Sigmoid colon (tissue), 7 donors: ENCODE data around the gene IL22RA2. TPM values are rescaled to one million over a fixed set of nuclear protein-coding genes. Genes with fewer than 3 reads are reported as not detected.

Experiments
- DNase-seq: peaks from one replicate; pipeline ENCODE4 v3.0.0-alpha.2; 2019
- H3K27ac ChIP-seq, 4 donors: fragments of 200-600 bp; sonication (generic); one replicate each; pipeline ENCODE4 v1.5.1; 2016 to 2019; ENCODE audit warnings: mild to moderate bottlenecking in 1 of 4
- H3K27me3 ChIP-seq, 3 donors: fragments of 200-600 bp; sonication (generic); one replicate each; pipeline ENCODE4 v1.5.1; 2019; ENCODE audit warnings: mild to moderate bottlenecking in 1 of 3
- H3K36me3 ChIP-seq, 4 donors: fragments of 200-600 bp; sonication (generic); one replicate each; pipeline ENCODE4 v1.5.1; 2016 to 2019
- H3K4me1 ChIP-seq, 4 donors: fragments of 200-600 bp; sonication (generic); one replicate each; pipeline ENCODE4 v1.5.1; 2017 to 2019
- H3K4me3 ChIP-seq, 4 donors: fragments of 200-600 bp; sonication (generic); one replicate each; pipeline ENCODE4 v1.5.1; 2017 to 2019; ENCODE audit warnings: mild to moderate bottlenecking in 2 of 4, moderate library complexity in 1 of 4
- H3K9me3 ChIP-seq, 4 donors: fragments of 200-600 bp in 3 of 4; sonication (generic) in 3 of 4; one replicate each; pipeline versions ENCODE4 v1.5.1 to v1.6.1; 2013 to 2019
- CTCF ChIP-seq, 4 experiments: fragments of 450-650 bp in 3 of 4; fragments of 200-600 bp in 1 of 4; IDR thresholded peaks; one replicate each; pipeline ENCODE4 v1.5.1; 2016 to 2019; ENCODE audit warnings: antibody characterized with exemption in 4 of 4, mild to moderate bottlenecking in 3 of 4, moderate library complexity in 2 of 4
- EP300 ChIP-seq, 4 donors: sonication (generic); formaldehyde crosslinking; IDR thresholded peaks; one replicate each; pipeline ENCODE4 v1.6.1; 2017; ENCODE audit warnings: antibody characterized with exemption in 4 of 4
- POLR2A ChIP-seq, 2 donors: fragments of 450-650 bp; IDR thresholded peaks; one replicate each; pipeline ENCODE4 v1.6.1; 2016; ENCODE audit warnings: antibody characterized with exemption in 2 of 2, mild to moderate bottlenecking in 2 of 2, moderate library complexity in 2 of 2
- POLR2AphosphoS5 ChIP-seq, 4 donors: sonication (generic); formaldehyde crosslinking; IDR thresholded peaks; one replicate each; pipeline ENCODE4 v1.6.1; 2017; ENCODE audit warnings: antibody characterized with exemption in 4 of 4
- WGBS, 2 donors: extraction: QIAGEN DNeasy Blood & Tissue Kit; methylation state at CpG; one replicate each; pipeline ENCODE4 v1.1.7; 2013; 5-methylcytosine and 5-hydroxymethylcytosine counted together
- intact Hi-C: fragments of 100-400 bp; cut with DNase I; formaldehyde crosslinking; loops from one replicate; pipeline ENCODE4 v1.15.1; 2023
- polyA plus RNA-seq, 3 donors: library from polyadenylated mRNA; stranded (reverse); fragments of 200-250 nt; gene quantifications; one replicate each; pipeline ENCODE4 v1.2.3, GENCODE V29; 2013
- total RNA-seq, 4 donors: library from RNA; depleted of rRNA; stranded (reverse); fragments of >200 nt; gene quantifications; one replicate each; pipeline ENCODE4 v1.1.0, GENCODE V29; 2016
- donor health status: healthy with polysubstance abuse.
- donor health status: Bipolar disorder and iron deficiency.
- donor health status: healthy.

Gene IL22RA2
- total and polyA plus RNA-seq, 7 donors: 0.35 TPM; not detected in 6

DNA sequence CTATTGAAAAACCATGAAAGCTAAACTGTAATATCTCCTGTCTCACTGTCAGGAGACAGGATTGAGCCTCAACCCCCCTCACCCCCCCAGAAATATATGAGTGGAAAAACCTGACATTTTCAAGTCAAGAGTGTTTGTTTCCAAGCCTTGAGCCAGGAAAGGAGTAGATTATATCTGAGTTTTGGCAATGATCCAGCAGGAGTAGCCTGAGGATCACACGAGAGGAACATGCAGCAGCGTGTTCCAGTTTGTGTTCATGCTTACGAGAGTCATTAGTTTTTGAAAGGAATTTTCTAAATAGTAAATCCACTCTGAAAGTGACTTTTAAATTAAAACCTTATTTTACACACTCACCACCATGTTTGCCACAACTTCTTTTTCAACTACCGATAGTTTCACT is 15.8 kb downstream of the IL22RA2 start:
- intact Hi-C loops: no loop called here
- Histone ChIP-seq H3K36me3 (no peaks in the 10 kb centered on the region), H3K27me3 (no peaks in the 10 kb centered on the region), H3K4me1 (no peaks in the 10 kb centered on the region), H3K4me3 (no peak overlapping the region), H3K9me3 (no peaks in the 10 kb centered on the region), H3K27ac (no peak overlapping the region)
- no peak for TF ChIP-seq CTCF (IDR thresholded peaks at IDR 0.05)
- TF ChIP-seq POLR2A (IDR thresholded peaks at IDR 0.05): no peak
- no peak for TF ChIP-seq EP300 (IDR thresholded peaks at IDR 0.05)
- no peak for TF ChIP-seq POLR2AphosphoS5 (IDR thresholded peaks at IDR 0.05)
- no peak for DNase-seq
- 72 to 78% methylated on average over 4 of the region's 4 CpGs for WGBS, 2 donors

- 71 to 88% methylated on average over 1 of the region's 1 CpG for WGBS, 2 donors
- Histone ChIP-seq H3K36me3 (no peaks in the 10 kb centered on the region), H3K27me3 (no peaks in the 10 kb centered on the region), H3K9me3 (no peaks in the 10 kb centered on the region), H3K27ac (no peak overlapping the region), H3K4me3 (no peak overlapping the region), H3K4me1 (no peaks in the 10 kb centered on the region)
- no peak for DNase-seq
- TF ChIP-seq CTCF (IDR thresholded peaks at IDR 0.05) (no peak), POLR2A (IDR thresholded peaks at IDR 0.05) (no peak), POLR2AphosphoS5 (IDR thresholded peaks at IDR 0.05) (no peak), EP300 (IDR thresholded peaks at IDR 0.05) (no peak)
- intact Hi-C loops: no loop called here
Measured at GRCh38 chr6:137156650-137157049, 16.8 kb downstream of the IL22RA2 start.

DNA sequence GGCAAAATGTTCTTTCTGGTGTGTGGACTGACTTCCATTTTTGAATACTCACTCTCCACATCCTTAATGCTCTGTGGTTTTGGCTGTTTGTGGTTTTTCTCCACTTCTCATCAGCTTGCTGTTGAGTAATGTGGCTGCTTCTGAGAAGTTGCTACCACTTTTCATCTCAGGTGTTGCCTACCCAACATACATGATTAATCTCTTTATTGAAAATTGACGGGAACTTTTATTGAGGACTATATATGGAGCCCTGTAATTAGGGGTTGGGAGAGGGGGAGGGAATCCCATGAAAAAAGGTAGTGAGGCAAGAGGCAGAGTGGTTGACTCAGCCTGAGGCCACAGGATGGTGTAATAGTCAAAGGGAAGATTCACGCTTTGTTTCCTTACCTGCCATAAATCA is 17.6 kb downstream of the IL22RA2 start:
- Histone ChIP-seq H3K4me3 (no peak overlapping the region), H3K27me3 (no peaks in the 10 kb centered on the region), H3K4me1 (no peaks in the 10 kb centered on the region), H3K27ac (no peak overlapping the region), H3K9me3 (no peaks in the 10 kb centered on the region), H3K36me3 (no peaks in the 10 kb centered on the region)
- no peak for DNase-seq
- no peak for TF ChIP-seq POLR2A (IDR thresholded peaks at IDR 0.05)
- no peak for TF ChIP-seq CTCF (IDR thresholded peaks at IDR 0.05)
- no peak for TF ChIP-seq POLR2AphosphoS5 (IDR thresholded peaks at IDR 0.05)
- no peak for TF ChIP-seq EP300 (IDR thresholded peaks at IDR 0.05)
- intact Hi-C loops: no loop called here
- WGBS, 2 donors: 46 to 73% methylated on average over 2 of the region's 2 CpGs

DNA sequence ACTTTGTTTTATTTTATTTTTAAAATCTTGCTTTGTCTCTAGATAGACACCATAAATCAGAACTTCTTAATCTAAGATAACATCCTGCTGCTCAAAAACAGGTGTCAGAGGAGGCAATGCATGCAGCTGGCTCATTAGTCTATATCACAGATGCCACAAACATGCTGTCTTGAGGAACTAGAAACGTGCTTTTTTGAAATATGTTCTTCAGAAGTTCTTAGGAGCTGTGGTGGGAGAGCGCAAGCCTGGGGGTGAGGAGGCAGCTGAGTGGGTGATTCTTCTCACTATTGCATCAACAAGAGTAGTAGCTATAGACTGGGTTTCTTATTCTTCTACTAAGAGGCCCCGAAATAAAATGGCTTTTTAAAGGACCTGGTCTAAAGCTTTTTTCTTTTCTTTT is 23.4 kb downstream of the IL22RA2 start:
- 58 to 78% methylated on average over 3 of the region's 3 CpGs for WGBS, 2 donors
- H3K27me3 ChIP-seq: no peaks in the 10 kb centered on the region
- H3K9me3 ChIP-seq: no peaks in the 10 kb centered on the region
- no peak for DNase-seq
- H3K4me3 ChIP-seq: no peak overlapping the region
- no peaks in the 10 kb centered on the region for H3K4me1 ChIP-seq
- intact Hi-C loops: no loop called here
- H3K36me3 ChIP-seq: no peaks in the 10 kb centered on the region
- TF ChIP-seq EP300 (IDR thresholded peaks at IDR 0.05): no peak
- no peak for TF ChIP-seq POLR2AphosphoS5 (IDR thresholded peaks at IDR 0.05)
- TF ChIP-seq POLR2A (IDR thresholded peaks at IDR 0.05): no peak
- no peak for TF ChIP-seq CTCF (IDR thresholded peaks at IDR 0.05)
- no peak overlapping the region for H3K27ac ChIP-seq

DNA sequence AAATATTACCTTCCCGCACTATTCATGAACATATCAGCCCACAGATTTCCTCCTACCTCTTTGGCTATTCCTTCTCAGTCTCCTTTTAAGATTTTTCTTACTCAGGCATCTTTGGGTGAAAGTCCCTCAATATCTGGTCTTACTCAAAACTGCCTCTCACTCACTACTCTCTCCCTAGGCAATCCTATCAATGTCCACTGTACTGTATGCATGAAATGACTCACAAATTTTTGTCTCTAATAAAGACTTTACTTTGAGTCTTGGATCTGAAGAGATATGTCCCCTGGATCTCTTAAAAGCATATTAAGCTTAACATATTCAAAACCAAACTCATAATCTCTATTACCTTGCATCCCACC is 24.4 kb downstream of the IL22RA2 start:
- no peak overlapping the region for H3K27ac ChIP-seq
- no peak for DNase-seq
- H3K27me3 ChIP-seq: no peaks in the 10 kb centered on the region
- H3K4me3 ChIP-seq: no peak overlapping the region
- intact Hi-C loops: no loop called here
- TF ChIP-seq POLR2A (IDR thresholded peaks at IDR 0.05) (no peak), EP300 (IDR thresholded peaks at IDR 0.05) (no peak), POLR2AphosphoS5 (IDR thresholded peaks at IDR 0.05) (no peak)
- no peaks in the 10 kb centered on the region for H3K9me3 ChIP-seq
- no peaks in the 10 kb centered on the region for H3K36me3 ChIP-seq
- 94 to 97% methylated on average over 1 of the region's 1 CpG for WGBS, 2 donors
- no peaks in the 10 kb centered on the region for H3K4me1 ChIP-seq
